Stimulated activated naive CD4-positive, alpha-beta T cell (primary cell): ENCODE results near the gene WFDC10A.
"Not testable (repeated sequence)": the region's sequence is repeated elsewhere in the genome, so short reads cannot be mapped to it uniquely, and the experiment has no call there.

Experiments
- DNase-seq, 6 experiments: peaks; one replicate each; lab custom pipeline; 2025; lab: John Stamatoyannopoulos, UW

WFDC10A gene

GRCh38 chr20:45649312-45649863 is 19.8 kb downstream of the WFDC10A start:
- no peak for DNase-seq

- DNase-seq, result not testable (repeated sequence)
Measured at GRCh38 chr20:45651726-45652125, 22.2 kb downstream of the WFDC10A start.

- not testable (repeated sequence) for DNase-seq
Measured at GRCh38 chr20:45657038-45657437, 27.5 kb downstream of the WFDC10A start.

GRCh38 chr20:45670139-45670538 is 40.6 kb downstream of the WFDC10A start, which contains the start of gene WFDC11:
TSS of gene WFDC11 (minus strand) at chr20:45670239. CDS start at chr20:45650600, 19,639 bp downstream.
- no peak for DNase-seq

DNA sequence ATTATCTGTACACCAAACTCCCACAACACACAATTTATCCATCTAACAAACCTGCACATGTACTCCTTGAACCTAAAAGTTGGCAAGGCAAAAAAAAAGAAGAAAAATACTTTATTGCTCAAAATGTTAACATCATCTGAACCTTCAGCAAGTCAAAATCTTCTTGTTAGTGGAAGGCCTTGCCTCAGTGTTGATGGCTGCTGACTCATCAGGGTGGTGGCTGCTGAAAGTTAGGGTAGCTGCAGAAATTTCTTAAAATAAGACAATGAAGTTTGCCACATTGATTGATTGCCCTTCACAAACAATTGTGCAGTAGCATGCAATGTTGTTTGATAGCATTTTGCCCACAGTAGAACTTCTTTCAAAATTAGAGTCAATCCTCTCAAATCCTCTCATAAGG is 43.2 kb downstream of the WFDC10A start:
- no peak for DNase-seq

DNA sequence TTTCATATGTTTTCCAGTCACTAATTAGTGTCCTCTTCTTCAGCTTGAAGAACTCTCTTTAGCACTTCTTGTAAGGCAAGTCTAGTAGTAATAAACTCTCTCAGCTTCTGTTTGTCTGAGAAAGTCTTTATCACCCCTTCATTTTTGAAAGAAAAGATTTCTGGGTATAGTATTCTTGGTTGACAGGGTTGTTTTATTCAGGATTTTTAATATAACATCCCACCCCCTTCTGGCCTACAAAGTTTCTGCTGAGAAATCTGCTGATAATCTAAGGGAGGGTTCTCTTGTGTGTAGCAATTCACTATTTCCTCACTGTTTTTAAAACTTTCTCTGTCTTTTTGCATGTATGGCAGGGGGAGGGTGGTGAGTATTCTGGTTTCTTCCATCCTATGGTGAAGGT is 50.1 kb downstream of the WFDC10A start:
- DNase-seq, result no peak
